CD4-positive, alpha-beta T cell treated with Interleukin-2 at 100 ng/mL for 4 hours (primary cell): ENCODE measurements around the gene SLC27A6.
"Not testable (repeated sequence)": the region's sequence is repeated elsewhere in the genome, so short reads cannot be mapped to it uniquely, and the experiment has no call there.

Experiments used
- DNase-seq: peaks from one replicate; pipeline ENCODE4 v3.0.0-alpha.2; 2020; ENCODE audit warnings: low spot score

SLC27A6 gene

DNA sequence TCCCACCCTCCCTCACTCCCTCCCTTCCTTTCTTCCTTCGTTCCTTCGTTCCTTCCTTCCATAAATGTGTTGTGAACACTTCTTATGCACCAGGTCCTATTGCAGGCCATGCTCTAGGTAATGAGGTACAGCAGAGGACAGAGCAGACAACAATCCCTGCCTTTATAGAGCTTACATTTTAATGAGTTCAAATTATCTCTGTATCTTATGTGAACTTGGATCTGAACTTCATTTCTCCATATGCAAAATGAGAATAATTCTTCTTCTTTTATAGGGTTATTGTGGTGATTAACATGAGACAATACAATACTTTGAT lies 37.2 kb downstream of the SLC27A6 start:
- DNase-seq = no peak

DNA sequence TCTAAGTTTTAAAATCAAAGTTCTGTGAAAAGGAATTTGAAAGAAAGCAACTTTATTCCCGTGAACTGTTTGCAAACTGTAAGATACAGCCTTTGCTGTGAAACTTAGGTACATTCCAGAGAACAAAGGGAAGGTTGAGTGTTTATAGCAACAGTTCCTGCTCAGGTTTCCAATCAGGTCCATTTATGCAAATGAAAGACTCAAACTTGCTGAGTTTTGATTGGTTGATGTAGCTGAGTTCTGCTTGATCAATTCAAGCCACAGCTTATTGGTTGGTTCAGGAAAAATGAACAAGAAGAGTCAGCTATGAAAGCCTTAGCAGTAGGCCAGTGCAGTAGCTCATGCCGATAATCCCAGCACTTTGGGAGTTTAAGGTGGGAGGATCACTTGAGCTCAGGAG lies 37.9 kb downstream of the SLC27A6 start:
- no peak for DNase-seq

DNA sequence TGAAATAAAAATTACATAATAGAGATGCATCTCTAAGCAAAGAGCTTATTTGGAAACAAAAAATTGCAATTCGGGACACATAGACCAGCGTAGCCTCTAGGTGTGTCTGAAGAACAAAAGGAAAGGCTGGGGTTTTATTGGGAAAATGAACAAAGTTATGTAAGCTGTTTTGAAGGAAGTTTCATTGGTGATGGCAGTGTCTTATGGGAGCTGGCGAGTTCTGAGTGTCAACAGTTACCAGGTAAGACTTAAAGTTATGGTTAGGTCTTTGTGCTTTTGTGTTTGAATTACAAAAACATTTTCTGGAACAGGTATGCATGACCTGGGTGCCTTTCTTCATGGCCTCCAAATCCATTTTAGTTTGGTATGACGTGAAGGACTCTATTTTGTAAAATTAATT lies 48.9 kb downstream of the SLC27A6 start:
- DNase-seq = no peak

DNA sequence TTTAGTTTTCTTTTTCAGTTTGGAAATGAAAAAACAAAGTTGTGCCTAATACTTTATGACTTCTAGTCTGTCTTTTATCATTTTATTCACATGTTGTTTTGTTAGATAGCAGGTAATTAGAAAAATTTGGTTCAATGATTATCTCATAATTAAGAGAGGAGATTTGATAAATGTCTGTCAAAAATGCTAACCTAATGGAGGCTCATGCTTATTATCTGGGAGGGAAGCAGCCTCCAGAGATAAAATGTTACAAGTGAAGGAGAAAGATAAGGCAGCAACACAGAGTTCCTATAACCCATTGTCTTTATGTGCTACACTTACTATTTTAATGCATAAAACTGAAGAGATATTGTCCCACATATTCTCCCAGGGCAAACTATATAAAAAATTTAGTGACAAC lies 53.5 kb downstream of the SLC27A6 start:
- no peak for DNase-seq

DNA sequence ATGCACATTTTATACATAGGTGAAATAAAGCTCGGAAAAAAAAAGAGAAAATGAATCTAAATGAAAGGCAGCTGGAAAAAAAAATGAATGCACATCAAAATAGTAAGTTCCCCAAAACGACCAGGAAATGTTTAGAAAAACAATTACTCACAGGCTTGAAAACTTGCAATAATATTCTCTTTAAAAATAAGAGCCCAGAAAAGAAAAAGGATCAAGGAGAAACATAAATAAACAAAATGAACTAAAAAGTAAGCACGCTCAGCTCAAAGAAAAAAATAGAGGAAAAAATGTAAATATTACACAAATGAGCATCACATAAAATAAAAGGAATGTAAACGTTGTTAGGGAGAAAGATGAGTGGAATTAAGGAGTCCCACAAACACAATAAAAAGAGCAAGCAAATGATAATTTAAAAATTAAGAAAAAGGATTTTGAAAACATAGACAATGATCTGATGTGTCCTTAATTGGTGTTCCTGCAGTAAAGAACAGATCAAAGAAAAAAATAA lies 54.2 kb downstream of the SLC27A6 start:
- DNase-seq = no peak

DNA sequence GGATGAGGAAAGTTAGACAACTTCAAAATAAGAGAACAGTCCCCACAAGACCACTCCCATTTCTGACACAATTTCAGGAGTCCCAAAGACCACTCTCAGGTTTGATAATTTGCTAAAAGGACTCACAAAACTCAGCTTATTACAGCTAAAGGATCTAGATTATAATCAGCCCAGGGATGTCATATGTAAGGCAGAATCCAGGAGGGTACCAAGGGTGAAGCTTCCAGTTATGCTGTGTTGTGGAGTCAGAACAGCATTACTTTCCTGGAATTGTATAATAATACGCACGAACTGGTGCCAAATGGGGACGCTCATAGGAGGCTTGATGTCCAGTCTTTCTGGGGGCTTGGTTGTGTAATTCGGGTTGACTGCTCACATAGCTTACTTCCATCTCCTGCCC lies 55.4 kb downstream of the SLC27A6 start:
- DNase-seq = no peak

DNA sequence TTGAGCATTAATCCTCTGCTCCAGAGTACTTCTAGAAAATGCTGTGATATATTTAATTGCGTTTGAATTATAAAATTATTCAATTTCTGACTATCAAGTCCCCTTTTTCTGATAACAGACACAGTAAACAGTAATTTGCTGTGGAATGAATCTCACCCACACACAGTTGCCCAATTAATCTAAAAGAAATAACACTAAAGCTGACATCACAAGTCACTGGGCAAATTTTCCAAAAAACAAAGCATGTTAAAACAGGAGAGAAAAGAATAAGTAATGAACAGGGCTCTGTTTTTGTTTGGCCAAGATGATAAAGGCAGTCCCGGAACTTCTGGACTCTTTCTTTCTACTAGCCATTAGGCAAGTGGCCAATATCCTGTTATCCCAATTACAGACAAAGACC lies 56.5 kb downstream of the SLC27A6 start:
- DNase-seq = no peak

DNA sequence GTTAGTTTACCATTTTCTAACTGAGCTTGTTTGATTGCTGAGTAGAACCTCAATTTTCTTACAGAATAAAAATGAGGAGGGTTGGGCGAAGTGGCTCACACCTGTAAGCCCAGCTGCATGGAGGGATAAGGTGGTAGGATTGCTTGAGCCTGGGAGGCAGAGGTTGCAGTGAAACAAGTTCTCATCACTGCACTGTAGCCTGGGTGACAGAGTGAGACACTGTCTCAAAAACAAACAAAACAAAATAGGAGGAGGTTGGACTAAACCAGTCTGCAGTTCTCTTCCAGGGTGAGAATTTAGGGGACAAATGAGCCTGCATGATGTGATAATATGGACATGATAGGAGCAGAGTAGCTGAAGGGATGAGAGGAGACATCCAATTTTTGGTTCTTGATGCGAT lies 57.3 kb downstream of the SLC27A6 start:
- DNase-seq = no peak

DNA sequence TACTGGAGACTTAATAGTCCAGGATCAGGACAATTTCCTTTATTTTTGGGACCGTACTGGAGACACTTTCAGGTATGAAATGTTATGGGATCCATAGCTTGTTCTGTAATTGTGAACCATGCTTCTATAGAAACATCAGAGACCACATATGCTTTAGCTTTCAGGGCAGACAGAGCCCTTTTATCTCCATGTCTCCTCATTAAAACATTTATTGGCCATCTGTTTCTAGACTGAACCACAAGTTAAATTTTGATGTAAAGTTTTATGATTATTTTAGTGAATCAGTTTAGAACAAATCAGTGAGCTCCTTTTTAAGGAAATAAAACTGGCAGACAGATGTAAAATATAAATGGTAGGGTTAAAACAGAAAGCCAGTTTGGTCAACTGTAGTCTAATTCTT lies 62.0 kb downstream of the SLC27A6 start:
- DNase-seq = no peak

DNA sequence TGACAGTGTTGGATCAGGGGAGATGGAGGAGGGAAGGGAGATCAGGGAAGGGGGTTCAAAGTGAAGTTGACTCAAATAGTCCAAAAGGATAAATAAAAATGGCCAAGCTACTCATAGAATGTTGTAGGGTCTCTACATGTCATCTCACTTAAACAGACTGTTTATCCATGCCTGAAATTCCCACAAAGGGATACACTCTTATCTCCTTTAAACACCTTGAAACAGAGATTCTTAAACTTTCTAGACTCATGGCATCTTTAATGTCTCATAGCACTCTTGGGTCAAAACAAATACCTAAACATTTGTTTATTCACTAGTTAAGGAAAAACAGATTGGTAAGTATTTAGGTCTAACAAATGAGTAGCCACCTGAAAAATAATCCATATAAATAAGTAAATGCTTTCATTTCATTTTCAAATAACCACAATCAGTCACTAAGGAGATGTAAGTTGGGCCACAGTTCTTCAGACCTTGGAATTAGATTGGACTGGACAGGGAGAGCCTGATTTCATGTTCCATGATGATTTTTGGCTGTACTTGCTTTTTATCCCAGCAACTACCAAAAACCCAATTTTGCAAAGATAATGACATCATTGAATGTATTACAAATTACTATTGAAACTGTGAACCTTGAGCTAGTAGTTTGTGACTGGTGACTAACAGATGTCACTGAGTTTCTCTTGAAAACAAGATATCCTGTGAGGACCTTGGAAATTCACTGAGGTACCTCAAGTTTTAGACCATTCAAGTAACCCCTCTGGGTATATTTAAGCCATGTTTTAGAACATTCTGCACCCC lies 66.8 kb downstream of the SLC27A6 start:
- no peak for DNase-seq

DNA sequence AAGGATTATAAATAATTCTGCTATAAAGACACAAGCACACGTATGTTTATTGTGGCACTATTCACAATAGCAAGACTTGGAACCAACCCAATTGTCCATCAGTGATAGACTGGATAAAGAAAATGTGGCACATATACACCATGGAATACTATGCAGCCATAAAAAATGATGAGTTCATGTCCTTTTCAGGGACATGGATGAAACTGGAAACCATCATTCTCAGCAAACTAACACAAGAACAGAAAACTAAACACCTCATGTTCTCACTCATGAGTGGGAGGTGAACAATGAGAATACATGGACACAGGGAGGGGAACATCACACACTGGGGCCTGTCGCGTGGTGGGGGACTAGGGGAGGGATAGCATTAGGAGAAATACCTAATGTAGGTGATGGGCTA lies 71.0 kb downstream of the SLC27A6 start:
- not testable (repeated sequence) for DNase-seq

DNA sequence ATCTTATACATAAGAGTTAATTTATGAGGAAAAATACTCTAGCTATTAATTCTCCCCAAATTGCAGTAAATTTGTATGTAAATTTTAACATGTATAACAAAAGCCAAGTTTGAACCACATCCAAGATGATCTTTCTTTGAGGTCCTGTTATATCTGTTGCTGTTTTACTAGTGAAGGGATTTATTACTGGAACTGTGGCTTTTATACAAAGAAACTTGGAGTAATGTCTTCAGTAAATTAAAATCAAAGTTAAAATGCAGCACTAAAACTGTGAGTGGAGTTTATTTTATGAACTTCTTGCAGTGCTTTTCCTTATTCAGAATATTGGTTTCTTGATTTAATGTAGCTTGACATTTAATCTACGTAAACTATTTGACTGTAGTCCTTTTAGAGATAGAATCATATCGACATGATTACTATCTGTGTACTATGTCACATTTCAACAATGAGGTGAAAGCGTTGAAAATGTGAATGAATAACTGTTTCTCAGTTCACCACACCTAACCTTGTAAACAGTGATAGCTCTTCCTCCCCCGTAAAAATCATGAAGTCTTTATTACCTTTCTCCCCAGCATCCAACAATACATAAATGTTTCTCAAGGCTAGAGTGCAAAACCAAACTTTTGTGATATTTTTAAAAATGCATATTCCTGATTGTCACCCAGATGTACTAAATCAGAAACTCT lies 76.1 kb downstream of the SLC27A6 start:
- no peak for DNase-seq

DNA sequence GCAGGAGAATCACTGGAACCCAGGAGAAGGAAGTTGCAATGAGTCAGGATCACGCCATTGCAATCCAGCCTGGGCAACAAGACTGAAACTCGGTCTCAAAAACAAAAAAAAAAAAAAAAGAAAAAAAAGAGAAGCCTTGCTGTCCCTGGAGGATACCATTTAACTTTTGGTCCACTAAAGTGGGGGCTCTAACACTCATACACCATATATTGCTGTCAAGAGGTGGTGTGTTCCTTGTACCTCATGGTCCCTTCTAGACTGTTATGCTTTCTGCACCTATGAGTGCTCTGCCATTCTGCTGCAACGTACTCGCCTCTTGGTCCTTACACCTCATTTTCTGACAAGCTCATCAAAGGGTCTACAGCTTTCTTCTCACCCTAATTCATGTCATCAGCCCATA lies 77.0 kb downstream of the SLC27A6 start:
- no peak for DNase-seq

DNA sequence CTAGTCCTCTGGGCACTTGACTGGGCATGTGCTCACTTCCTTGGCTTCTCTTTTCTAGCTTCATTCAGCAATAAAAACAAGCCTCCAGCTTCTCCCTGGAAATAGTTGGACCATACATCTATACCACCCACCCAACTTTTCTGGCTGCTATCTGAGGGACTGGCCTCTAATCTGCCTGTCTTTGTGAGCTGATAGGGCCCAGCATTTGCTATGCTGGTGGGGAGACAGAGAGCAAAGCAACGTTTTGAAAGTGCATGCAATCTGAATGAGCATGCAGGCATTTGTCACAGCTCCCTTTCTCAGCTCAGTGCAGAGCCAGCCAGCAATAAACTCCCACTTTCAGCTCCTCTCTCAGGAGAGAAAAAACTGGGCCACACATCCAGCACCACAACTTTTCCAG lies 78.6 kb downstream of the SLC27A6 start:
- DNase-seq = no peak

DNA sequence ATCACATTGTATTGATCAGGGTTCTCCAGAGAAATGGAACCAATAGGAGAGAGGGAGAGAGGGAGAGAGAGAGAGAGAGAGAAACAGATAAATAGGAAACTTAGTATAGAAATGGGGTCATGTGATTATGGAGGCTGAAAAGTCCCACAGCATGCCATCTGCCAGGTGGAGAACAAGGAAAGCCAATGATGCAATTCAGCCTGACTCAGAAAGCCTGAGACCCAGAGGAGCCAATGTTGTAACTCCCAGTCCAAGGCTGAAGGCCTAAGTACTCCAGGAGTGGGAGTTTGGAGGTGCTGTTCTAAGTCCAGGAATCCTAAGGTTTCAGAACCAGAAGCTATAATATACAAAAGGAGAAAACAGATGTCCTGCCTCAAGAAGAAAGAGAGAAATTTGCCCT lies 80.9 kb downstream of the SLC27A6 start:
- no peak for DNase-seq

DNA sequence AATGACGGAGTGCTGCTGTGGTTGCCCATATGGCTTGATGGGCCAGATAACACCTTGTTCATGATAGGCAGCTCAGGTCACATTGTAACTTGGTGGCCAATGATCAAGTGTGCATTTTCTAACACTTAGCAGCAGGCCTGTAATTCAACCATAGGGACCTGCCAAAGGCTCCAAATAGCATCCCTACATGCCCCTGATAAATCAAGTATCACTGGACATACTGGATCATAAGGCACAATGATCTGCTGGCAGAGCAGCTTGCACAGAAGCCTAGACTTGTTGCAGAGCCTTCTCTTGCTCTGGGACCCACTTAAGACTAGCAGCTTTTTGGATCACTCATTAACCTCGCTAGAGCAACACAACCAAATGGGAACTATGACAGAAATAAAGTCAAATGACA lies 83.2 kb downstream of the SLC27A6 start:
- no peak for DNase-seq

DNA sequence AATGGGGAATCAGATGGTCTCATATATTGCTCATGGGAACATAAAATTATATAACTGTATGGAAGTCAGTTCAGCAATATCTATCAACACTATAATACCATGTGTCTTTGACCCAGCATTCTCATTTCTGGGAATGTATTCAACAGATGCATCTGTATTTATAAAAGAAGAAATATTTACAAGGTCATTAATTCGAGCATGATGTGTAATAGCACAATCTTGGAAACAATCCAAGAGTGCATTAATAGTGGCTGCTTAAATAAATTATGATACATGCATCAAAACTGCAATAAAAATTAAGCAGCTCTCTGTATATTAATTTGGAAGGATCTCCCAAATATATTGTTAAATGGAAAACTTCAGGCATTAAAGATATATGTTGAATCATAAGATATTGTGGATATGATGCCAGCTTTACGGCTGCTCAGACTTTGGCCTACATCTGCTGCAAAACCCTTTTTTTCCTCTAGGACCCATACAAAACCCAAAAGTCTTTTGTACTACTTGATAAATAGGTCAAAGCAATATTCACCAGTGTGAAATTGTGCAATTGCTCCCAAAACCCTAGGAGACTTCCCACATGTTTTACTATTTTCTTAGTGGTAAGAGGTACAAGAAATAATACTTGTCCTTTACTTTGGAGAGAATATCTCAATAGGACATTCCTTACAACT lies 84.0 kb downstream of the SLC27A6 start:
- DNase-seq = no peak

DNA sequence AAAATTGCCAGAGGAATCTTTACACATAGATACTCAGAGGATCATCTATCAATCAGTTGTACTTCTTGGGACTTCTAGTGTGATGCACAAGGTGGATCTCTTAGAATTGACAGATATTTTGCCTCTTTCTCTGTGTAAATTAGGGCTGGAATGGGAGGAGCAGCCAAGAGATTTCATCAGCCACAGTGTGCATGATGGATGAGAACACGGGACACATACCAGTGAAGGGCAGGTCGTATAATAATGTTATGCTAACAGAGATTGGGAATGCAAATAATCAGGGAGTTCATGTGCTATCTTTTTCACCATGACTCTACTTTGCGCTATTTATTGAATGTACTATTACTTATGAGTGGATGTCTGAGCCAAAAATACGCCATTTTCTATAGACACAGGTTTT lies 86.0 kb downstream of the SLC27A6 start:
- DNase-seq = no peak

DNA sequence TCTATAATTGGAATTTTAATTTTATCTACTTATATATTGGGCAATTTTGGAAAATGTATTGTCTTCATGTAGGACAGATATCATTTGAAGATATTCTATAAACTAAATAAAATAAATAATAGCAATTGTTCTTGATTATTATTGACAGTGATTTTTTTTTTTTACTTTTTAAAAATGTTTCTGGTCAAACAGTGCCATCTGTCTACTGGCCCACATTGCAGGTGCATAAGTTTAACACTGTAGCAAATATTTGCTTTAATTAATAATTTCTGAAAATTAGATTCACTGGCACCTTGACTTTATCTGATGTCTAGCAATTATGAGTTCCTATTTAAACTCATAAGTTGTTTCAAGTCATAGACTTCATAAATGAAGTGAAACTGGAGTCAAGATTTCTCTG lies 88.2 kb downstream of the SLC27A6 start:
- DNase-seq = no peak

DNA sequence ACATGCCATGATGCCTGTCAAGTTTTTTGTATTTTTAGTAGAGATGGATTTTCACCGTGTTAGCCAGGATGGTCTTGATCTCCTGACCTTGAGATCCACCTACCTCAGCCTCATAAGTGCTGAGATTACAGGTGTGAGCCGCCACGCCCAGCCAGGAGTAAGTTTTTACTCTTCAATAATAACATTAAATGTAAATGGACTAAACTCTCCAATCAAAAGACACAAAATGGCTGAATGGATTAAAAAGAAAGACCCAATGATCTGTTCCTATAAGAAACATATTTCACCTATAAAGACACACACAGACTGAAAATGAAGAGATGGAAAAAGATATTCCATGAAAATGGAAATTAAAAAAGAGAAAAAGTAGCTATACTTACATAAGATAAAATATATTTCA lies 92.0 kb downstream of the SLC27A6 start:
- DNase-seq = no peak

DNA sequence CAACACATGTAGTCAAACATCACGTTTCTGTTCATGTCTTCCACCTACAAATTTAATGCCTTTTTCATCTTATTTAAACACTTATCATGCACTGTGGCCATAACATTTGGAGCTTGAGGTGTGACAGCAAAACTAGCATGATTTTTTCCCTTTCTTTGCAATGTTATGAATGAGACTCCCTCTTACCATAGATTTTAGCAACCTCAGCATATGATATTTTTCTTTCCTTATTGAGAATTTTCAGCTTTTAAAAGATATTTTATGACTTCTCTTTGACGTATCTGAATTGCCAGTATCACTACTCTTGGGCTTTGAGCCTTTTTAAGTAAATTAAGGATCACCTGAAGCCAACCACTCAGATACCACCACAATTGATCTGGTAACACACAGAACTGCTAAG lies 96.6 kb downstream of the SLC27A6 start:
- DNase-seq = no peak

DNA sequence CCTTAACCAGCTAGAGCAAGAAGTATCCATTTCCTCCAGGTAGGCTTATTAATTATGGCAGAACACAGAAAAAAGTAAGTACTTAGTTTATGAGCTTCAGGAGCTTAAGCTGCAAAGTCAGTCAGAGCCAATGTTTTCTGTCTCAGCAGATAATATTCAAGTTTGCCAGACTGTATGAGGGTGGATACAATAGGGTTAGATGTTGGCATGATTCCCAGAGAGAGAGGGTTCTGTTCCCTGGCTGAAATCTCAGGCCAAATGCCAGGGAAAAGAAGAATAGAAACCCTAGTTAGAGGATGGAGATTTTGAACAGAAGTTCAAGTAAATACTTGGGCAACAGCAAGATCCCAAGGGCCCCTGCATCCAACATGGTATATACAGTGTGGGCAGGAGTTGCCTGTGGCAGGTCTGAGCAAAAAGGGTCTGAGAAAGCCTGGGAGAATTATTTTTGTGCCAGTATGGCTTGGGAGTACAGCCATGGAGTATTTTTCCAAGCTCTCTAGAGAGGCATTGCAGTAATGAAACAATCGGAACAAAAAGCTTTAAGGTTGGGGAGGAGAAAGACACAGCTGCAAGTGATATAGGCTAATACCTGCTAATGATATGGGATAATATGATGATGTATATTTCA lies 98.3 kb downstream of the SLC27A6 start:
- no peak for DNase-seq

DNA sequence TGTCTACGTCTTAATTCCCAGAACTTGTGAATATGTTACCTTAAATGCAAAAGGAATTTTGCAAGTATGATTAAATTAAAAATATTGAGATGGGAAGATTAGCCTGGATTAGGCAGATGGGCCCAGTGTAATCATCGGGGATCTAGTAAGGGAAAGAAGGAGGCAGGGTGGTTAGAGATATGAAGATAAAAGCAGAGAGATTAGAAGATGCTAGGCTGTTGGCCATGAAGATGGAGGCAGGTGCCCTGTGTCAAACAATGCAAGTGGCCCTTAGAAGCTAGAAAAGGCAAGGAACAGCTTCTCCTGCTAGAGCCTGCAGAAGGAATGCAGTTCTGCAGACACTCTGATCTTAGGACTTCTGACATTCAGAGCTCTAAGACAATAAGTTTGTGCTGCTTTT lies 100.4 kb downstream of the SLC27A6 start:
- DNase-seq = no peak
